WTC11 (cell line): Measurements from ENCODE around the gene KIAA2012. TPM values are rescaled to one million over a fixed set of nuclear protein-coding genes. Genes with fewer than 3 reads are reported as not detected.

Experiments
- ATAC-seq: fragments of 200-7000 bp; cut with Tn5 transposase; 2 replicates; pipeline ENCODE4 v1.10.0; 2021; ENCODE audit warnings: mild to moderate bottlenecking, moderate library complexity
- CTCF ChIA-PET: fragments of 300-600 bp; sonication (Branson Sonifier 250); formaldehyde crosslinking; loops from one replicate; lab custom pipeline; 2021; ENCODE audit warnings: antibody characterized with exemption; lab: Charles Lee
- POLR2A ChIA-PET: fragments of 350-600 bp; sonication (Branson Sonifier 250); formaldehyde crosslinking; loops from one replicate; lab custom pipeline; 2021; ENCODE audit warnings: antibody characterized with exemption; lab: Charles Lee
- DNase-seq: peaks from one replicate; pipeline ENCODE4 v3.0.0; 2021; ENCODE audit warnings: low spot score
- H3K27ac Mint-ChIP-seq: 2 replicates; pipeline ENCODE4 v1.8.0; 2021; ENCODE audit warnings: mixed read lengths
- H3K27me3 Mint-ChIP-seq: 2 replicates; pipeline ENCODE4 v1.8.0; 2021; ENCODE audit warnings: low read depth, mild to moderate bottlenecking, moderate library complexity, mixed read lengths
- H3K36me3 Mint-ChIP-seq: 2 replicates; pipeline ENCODE4 v1.8.0; 2021; ENCODE audit warnings: mixed read lengths
- H3K4me1 Mint-ChIP-seq: 2 replicates; pipeline ENCODE4 v1.8.0; 2022; ENCODE audit warnings: mixed read lengths
- H3K4me3 Mint-ChIP-seq: 2 replicates; pipeline ENCODE4 v1.8.0; 2021; ENCODE audit warnings: mild to moderate bottlenecking, moderate library complexity, mixed read lengths
- H3K9me3 Mint-ChIP-seq: 2 replicates; pipeline ENCODE4 v1.8.0; 2021; ENCODE audit warnings: mixed read lengths
- AFF4 ChIP-seq: sonication (generic); formaldehyde crosslinking; IDR thresholded peaks from 2 replicates; pipeline ENCODE4 v1.8.1; 2023; ENCODE audit warnings: mild to moderate bottlenecking, missing genetic modification reagents, borderline replicate concordance
- AR ChIP-seq: fragments of 250-450 bp; sonication (Bioruptor Pico); IDR thresholded peaks from 2 replicates; pipeline ENCODE4 v1.9.0; 2021; ENCODE audit warnings: mild to moderate bottlenecking
- E2F5 ChIP-seq: sonication (generic); formaldehyde crosslinking; IDR thresholded peaks from 2 replicates; pipeline ENCODE4 v1.8.1; 2022; ENCODE audit warnings: mild to moderate bottlenecking, moderate library complexity, missing genetic modification reagents
- ESRRA ChIP-seq: sonication (generic); formaldehyde crosslinking; IDR thresholded peaks from 2 replicates; pipeline ENCODE4 v1.8.1; 2022; ENCODE audit warnings: mild to moderate bottlenecking, missing genetic modification reagents, borderline replicate concordance
- GABPB1 ChIP-seq: sonication (generic); formaldehyde crosslinking; IDR thresholded peaks from 2 replicates; pipeline ENCODE4 v1.8.1; 2023; ENCODE audit warnings: mild to moderate bottlenecking, missing genetic modification reagents
- IRF2 ChIP-seq: sonication (generic); formaldehyde crosslinking; IDR thresholded peaks from 2 replicates; pipeline ENCODE4 v1.8.0; 2022; ENCODE audit warnings: low read depth, missing genetic modification reagents, borderline replicate concordance
- JUN ChIP-seq: sonication (generic); formaldehyde crosslinking; IDR thresholded peaks from 2 replicates; pipeline ENCODE4 v1.8.0; 2023; ENCODE audit warnings: mild to moderate bottlenecking, missing genetic modification reagents
- NR1H2 ChIP-seq: sonication (generic); formaldehyde crosslinking; IDR thresholded peaks from 2 replicates; pipeline ENCODE4 v1.9.0; 2021; ENCODE audit warnings: mild to moderate bottlenecking, moderate library complexity, missing genetic modification reagents
- NR2C2 ChIP-seq: sonication (generic); formaldehyde crosslinking; IDR thresholded peaks from 2 replicates; pipeline ENCODE4 v1.8.0; 2022; ENCODE audit warnings: mild to moderate bottlenecking, missing genetic modification reagents
- SMAD3 ChIP-seq: sonication (generic); formaldehyde crosslinking; IDR thresholded peaks from 2 replicates; pipeline ENCODE4 v1.8.0; 2022; ENCODE audit warnings: missing genetic modification reagents, mild to moderate bottlenecking, borderline replicate concordance
- SOX15 ChIP-seq: fragments of 250-450 bp; sonication (Bioruptor Pico); IDR thresholded peaks from 2 replicates; pipeline ENCODE4 v1.9.0; 2021; ENCODE audit warnings: mild to moderate bottlenecking
- TCF7 ChIP-seq: sonication (generic); formaldehyde crosslinking; IDR thresholded peaks from 2 replicates; pipeline ENCODE4 v1.8.0; 2022; ENCODE audit warnings: mild to moderate bottlenecking, low read depth, missing genetic modification reagents, moderate library complexity
- TP53 ChIP-seq: sonication (generic); formaldehyde crosslinking; IDR thresholded peaks from 2 replicates; pipeline ENCODE4 v1.8.1; 2023; ENCODE audit warnings: mild to moderate bottlenecking, missing genetic modification reagents
- ZNF121 ChIP-seq: sonication (generic); formaldehyde crosslinking; IDR thresholded peaks from 2 replicates; pipeline ENCODE4 v1.8.0; 2023; ENCODE audit warnings: missing genetic modification reagents
- ZNF263 ChIP-seq: sonication (generic); formaldehyde crosslinking; IDR thresholded peaks from 2 replicates; pipeline ENCODE4 v1.8.1; 2022; ENCODE audit warnings: low read depth, mild to moderate bottlenecking, moderate library complexity, missing genetic modification reagents
- ZSCAN18 ChIP-seq: fragments of 250-450 bp; sonication (Bioruptor Pico); IDR thresholded peaks from 2 replicates; pipeline ENCODE4 v2.1.2; 2022; ENCODE audit warnings: mild to moderate bottlenecking, moderate library complexity
- total RNA-seq: library from RNA; stranded (reverse); gene quantifications from 3 replicates; pipeline ENCODE4 v1.2.3, GENCODE V29; 2021
- TF ChIP-seq, protein P1 (sequence below): sonication (generic); formaldehyde crosslinking; conservative IDR thresholded peaks from 2 replicates; pipeline ENCODE4 v1.8.1; 2023; ENCODE audit warnings: mild to moderate bottlenecking, low read depth, missing genetic modification reagents, moderate library complexity
- TF ChIP-seq, protein P2 (sequence below): sonication (generic); formaldehyde crosslinking; IDR thresholded peaks from 2 replicates; pipeline ENCODE4 v1.8.1; 2023; ENCODE audit warnings: mild to moderate bottlenecking, missing genetic modification reagents, moderate library complexity
- TF ChIP-seq, protein P3 (sequence below): sonication (generic); formaldehyde crosslinking; conservative IDR thresholded peaks from 2 replicates; pipeline ENCODE4 v1.8.1; 2022; ENCODE audit warnings: mild to moderate bottlenecking, missing genetic modification reagents

KIAA2012 gene
- total RNA-seq, 1 experiment from 2014 or later = not detected

DNA sequence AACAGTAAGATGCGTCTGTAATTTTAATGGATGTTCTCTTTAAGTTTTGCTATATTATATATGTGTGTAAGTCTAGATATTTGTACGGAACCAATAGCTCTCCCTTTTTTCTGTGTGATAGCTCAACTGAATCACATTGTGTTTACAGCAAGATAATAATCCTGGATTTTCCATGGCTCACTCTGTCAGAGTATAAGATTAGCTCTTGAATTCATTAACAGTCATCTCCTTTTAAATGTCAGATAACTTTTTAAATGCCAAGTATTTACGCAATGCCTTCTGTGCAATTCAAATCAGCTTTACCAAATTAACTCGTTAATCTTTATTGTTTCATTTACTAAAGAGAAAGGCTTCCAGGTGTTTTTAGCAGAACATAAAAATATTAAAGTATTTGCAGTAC, 76.9 kb downstream of the KIAA2012 start (continued):
- TF ChIP-seq ESRRA (CRISPR knock-in tag) = no peak
- TF ChIP-seq ZNF263 (CRISPR knock-in tag) = no peak
- no peak for TF ChIP-seq TP53 (CRISPR knock-in tag)
- no peak for TF ChIP-seq NR2C2
- TF ChIP-seq, protein P1, sequence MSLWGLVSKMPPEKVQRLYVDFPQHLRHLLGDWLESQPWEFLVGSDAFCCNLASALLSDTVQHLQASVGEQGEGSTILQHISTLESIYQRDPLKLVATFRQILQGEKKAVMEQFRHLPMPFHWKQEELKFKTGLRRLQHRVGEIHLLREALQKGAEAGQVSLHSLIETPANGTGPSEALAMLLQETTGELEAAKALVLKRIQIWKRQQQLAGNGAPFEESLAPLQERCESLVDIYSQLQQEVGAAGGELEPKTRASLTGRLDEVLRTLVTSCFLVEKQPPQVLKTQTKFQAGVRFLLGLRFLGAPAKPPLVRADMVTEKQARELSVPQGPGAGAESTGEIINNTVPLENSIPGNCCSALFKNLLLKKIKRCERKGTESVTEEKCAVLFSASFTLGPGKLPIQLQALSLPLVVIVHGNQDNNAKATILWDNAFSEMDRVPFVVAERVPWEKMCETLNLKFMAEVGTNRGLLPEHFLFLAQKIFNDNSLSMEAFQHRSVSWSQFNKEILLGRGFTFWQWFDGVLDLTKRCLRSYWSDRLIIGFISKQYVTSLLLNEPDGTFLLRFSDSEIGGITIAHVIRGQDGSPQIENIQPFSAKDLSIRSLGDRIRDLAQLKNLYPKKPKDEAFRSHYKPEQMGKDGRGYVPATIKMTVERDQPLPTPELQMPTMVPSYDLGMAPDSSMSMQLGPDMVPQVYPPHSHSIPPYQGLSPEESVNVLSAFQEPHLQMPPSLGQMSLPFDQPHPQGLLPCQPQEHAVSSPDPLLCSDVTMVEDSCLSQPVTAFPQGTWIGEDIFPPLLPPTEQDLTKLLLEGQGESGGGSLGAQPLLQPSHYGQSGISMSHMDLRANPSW (CRISPR knock-in tag) = no peak
- TF ChIP-seq, protein P2, sequence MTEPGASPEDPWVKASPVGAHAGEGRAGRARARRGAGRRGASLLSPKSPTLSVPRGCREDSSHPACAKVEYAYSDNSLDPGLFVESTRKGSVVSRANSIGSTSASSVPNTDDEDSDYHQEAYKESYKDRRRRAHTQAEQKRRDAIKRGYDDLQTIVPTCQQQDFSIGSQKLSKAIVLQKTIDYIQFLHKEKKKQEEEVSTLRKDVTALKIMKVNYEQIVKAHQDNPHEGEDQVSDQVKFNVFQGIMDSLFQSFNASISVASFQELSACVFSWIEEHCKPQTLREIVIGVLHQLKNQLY (CRISPR knock-in tag) = no peak
- no peak for TF ChIP-seq ZSCAN18 (CRISPR knock-in tag)
- no peak for TF ChIP-seq IRF2 (CRISPR knock-in tag)
- TF ChIP-seq AFF4 = no peak

- Mint-ChIP-seq H3K27ac (no peak overlapping the region), H3K4me3 (no peak overlapping the region), H3K4me1 (peaks cover 25% of the 10 kb centered on the region), H3K27me3 (peaks cover 4% of the 10 kb centered on the region; the same call in 1 of the 2 replicates), H3K9me3 (peaks cover 8% of the 10 kb centered on the region; the same call in 1 of the 2 replicates), H3K36me3 (no peaks in the 10 kb centered on the region)
- CTCF ChIA-PET = interaction anchor here (0.6 kb wide), 1 partner anchor 60 kb away, joined by 3 read pairs; no protein-coding TSS in a partner anchor
- POLR2A ChIA-PET = no interaction called here
- ATAC-seq = no peak
- DNase-seq = no peak
- TF ChIP-seq NR1H2 (CRISPR knock-in tag) = no peak
- no peak for TF ChIP-seq AR
- no peak for TF ChIP-seq ESRRA (CRISPR knock-in tag)
- no peak for TF ChIP-seq TP53 (CRISPR knock-in tag)
- TF ChIP-seq ZNF121 = no peak
- no peak for TF ChIP-seq SMAD3 (CRISPR knock-in tag)
- TF ChIP-seq, protein P1 (CRISPR knock-in tag) = no peak
- no peak for TF ChIP-seq GABPB1
- no peak for TF ChIP-seq E2F5
- TF ChIP-seq, protein P3, sequence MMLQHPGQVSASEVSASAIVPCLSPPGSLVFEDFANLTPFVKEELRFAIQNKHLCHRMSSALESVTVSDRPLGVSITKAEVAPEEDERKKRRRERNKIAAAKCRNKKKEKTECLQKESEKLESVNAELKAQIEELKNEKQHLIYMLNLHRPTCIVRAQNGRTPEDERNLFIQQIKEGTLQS (CRISPR knock-in tag) = no peak
- TF ChIP-seq SOX15 (CRISPR knock-in tag) = no peak
- no peak for TF ChIP-seq JUN
- no peak for TF ChIP-seq TCF7 (CRISPR knock-in tag)
These were observed 79.2 kb downstream of the KIAA2012 start for GRCh38 chr2:202152104-202152715.
